Activated naive CD4-positive, alpha-beta T cell treated with Interleukin-2 at 50 U/mL for 16 hours (primary cell): ENCODE data around the gene TMEM126B.

Experiments
- DNase-seq: peaks from one replicate; pipeline ENCODE4 v3.0.0-alpha.2; 2020

Gene TMEM126B

DNA sequence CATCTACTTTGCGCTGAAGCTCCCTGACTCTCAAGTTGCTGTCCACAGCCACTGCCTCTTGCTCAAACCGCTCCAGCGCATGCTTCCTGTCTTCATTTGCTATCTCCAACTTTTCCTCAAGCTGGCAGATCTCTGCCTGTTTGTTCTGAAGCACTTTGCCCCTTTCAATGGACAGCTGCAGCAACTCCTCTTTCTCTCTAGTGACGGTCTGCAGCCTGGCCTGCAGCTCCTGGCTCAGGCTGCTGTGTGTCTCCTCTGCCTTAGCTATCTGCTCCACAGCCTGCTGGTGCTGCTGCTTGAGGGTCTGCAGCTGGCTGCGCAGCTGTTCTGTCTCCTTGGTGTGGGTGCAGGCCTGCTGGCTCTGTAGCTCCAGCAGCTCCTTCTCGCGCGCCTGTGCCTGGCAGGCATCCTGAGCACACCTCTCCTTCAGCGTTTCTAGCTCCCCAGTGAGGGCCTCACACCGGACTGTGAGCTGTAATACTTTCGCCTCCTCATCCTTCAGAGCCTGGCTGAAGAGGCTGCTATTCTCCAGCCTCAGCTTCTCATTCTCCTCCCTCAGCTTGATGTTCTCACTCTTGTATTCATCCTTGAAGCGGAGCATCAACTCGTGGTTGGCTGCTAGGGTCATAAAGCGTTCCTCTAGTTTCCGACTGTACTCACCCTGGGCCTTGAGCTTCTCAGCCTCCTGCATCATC is 56.9 kb downstream of the TMEM126B start:
- DNase-seq = no peak

DNA sequence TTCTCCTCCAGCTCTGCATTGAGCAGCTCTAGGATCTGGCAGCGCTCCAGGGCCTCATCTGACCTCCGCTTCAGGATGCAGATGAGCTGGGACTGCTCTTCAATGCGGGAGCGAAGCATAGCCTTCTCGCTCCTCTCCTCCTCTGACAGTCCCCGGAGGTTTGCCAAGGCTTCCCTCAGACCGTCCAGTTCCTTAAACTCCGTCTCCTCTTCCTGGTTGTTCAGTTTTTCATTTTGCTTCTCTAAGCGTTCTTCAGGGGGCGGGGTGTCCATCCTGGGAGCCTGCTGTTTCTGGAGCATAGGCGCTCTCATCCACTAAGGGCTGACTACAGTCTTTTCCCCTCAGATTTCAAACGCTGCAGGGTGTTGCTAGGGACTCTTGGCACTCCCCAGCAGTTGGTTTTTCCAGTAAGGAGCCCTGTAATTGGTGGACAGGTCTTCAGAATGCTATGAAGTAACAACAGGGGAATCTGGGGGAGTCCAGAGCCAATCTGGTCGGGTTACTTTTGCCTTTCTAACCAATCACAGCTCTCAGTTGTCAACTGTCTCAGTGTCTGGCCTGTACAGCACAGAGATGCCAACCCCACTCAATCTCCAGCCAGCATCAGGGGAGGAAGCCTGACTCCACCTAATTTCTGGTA is 57.5 kb downstream of the TMEM126B start, which contains the start of gene CCDC89:
Gene CCDC89 (minus strand): TSS at position 376 of the 640 bp plus-strand sequence. CDS start 65 bp downstream, at position 311.
- DNase-seq = no peak
